ENCODE measurements around the gene GOLGA1. TPM values are rescaled to one million over a fixed set of nuclear protein-coding genes. Genes with fewer than 3 reads are reported as not detected.

GOLGA1 gene
- total RNA-seq, 1 experiment from 2014 or later: 22.8 TPM

- H3K36me3 Mint-ChIP-seq (ENCODE audit: insufficient read depth, unreplicated experiment): peaks cover 52% of the 10 kb centered on the region
- H3K27me3 Mint-ChIP-seq (ENCODE audit: insufficient read depth, unreplicated experiment): no peaks in the 10 kb centered on the region
- ChIA-PET POLR2A (interaction anchor here (0.6 to 2.4 kb wide), 9 partner anchors 8 to 415 kb away, joined by 3 to 12 read pairs (median 4); partner anchors contain the start of genes NR6A1 and SCAI), CTCF (interaction anchor here (0.8 to 1.7 kb wide), 6 partner anchors 15 to 265 kb away, joined by 3 to 7 read pairs (median 4); partner anchors contain the start of genes OLFML2A, SCAI and WDR38)
- no peak for DNase-seq (ENCODE audit: unreplicated experiment)
- H3K9me3 Mint-ChIP-seq (ENCODE audit: unreplicated experiment): no peaks in the 10 kb centered on the region
- peaks cover under 1% of the 10 kb centered on the region for H3K4me1 Mint-ChIP-seq (ENCODE audit: insufficient read depth, unreplicated experiment)
- no peak overlapping the region for H3K4me3 Mint-ChIP-seq (ENCODE audit: unreplicated experiment)
- no peak for TF ChIP-seq CTCF (IDR thresholded peaks at IDR 0.05; ENCODE audit: unreplicated experiment)
- BruUV-seq (replicated peaks): no TSS peak
- intact Hi-C loops (cut with micrococcal nuclease): no loop called here
- no peak overlapping the region for H3K27ac Mint-ChIP-seq (ENCODE audit: low read depth, unreplicated experiment)
These were observed 62.4 kb downstream of the GOLGA1 start for GRCh38 chr9:124878518-124878917.

GRCh38 chr9:124878021-124878420, 62.9 kb downstream of the GOLGA1 start:
- H3K4me3 Mint-ChIP-seq (ENCODE audit: unreplicated experiment): no peak overlapping the region
- DNase-seq (ENCODE audit: unreplicated experiment): no peak
- ChIA-PET CTCF (interaction anchor here (0.7 to 1.7 kb wide), 6 partner anchors 16 to 265 kb away, joined by 3 to 7 read pairs (median 4); partner anchors contain the start of genes OLFML2A, SCAI and WDR38), POLR2A (interaction anchor here (0.6 to 2.4 kb wide), 11 partner anchors 8 to 415 kb away, joined by 3 to 12 read pairs (median 4); partner anchors contain the start of genes NR6A1 and SCAI)
- H3K36me3 Mint-ChIP-seq (ENCODE audit: insufficient read depth, unreplicated experiment): peaks cover 50% of the 10 kb centered on the region
- BruUV-seq (replicated peaks): no TSS peak
- H3K9me3 Mint-ChIP-seq (ENCODE audit: unreplicated experiment): no peaks in the 10 kb centered on the region
- intact Hi-C loops (cut with micrococcal nuclease): no loop called here
- H3K27me3 Mint-ChIP-seq (ENCODE audit: insufficient read depth, unreplicated experiment): no peaks in the 10 kb centered on the region
- TF ChIP-seq CTCF (IDR thresholded peaks at IDR 0.05; ENCODE audit: unreplicated experiment): no peak
- H3K27ac Mint-ChIP-seq (ENCODE audit: low read depth, unreplicated experiment): no peak overlapping the region
- H3K4me1 Mint-ChIP-seq (ENCODE audit: insufficient read depth, unreplicated experiment): peaks cover 6% of the 10 kb centered on the region

GRCh38 chr9:124877021-124877782, 63.7 kb downstream of the GOLGA1 start:
- no peaks in the 10 kb centered on the region for H3K9me3 Mint-ChIP-seq (ENCODE audit: unreplicated experiment)
- BruUV-seq (replicated peaks): TSS peak; percentile 43
- intact Hi-C loops (cut with micrococcal nuclease): no loop called here
- no peak overlapping the region for H3K27ac Mint-ChIP-seq (ENCODE audit: low read depth, unreplicated experiment)
- TF ChIP-seq CTCF (IDR thresholded peaks at IDR 0.05; ENCODE audit: unreplicated experiment): no peak
- H3K36me3 Mint-ChIP-seq (ENCODE audit: insufficient read depth, unreplicated experiment): peaks cover 50% of the 10 kb centered on the region
- no peaks in the 10 kb centered on the region for H3K27me3 Mint-ChIP-seq (ENCODE audit: insufficient read depth, unreplicated experiment)
- ChIA-PET CTCF (interaction anchor here (0.7 to 1.7 kb wide), 4 partner anchors 17 to 115 kb away, joined by 3 to 7 read pairs (median 6); partner anchors contain the start of gene WDR38), POLR2A (interaction anchor here (0.5 to 2.4 kb wide), 9 partner anchors 8 to 831 kb away, joined by 3 to 12 read pairs (median 4); partner anchors contain the start of gene SCAI)
- DNase-seq (ENCODE audit: unreplicated experiment): no peak
- no peak overlapping the region for H3K4me3 Mint-ChIP-seq (ENCODE audit: unreplicated experiment)
- H3K4me1 Mint-ChIP-seq (ENCODE audit: insufficient read depth, unreplicated experiment): peaks cover 13% of the 10 kb centered on the region

GRCh38 chr9:124875501-124875900, 65.4 kb downstream of the GOLGA1 start:
- Mint-ChIP-seq H3K4me3 (ENCODE audit: unreplicated experiment) (no peak overlapping the region), H3K27ac (ENCODE audit: low read depth, unreplicated experiment) (no peak overlapping the region), H3K36me3 (ENCODE audit: insufficient read depth, unreplicated experiment) (peaks cover 50% of the 10 kb centered on the region), H3K27me3 (ENCODE audit: insufficient read depth, unreplicated experiment) (no peaks in the 10 kb centered on the region), H3K9me3 (ENCODE audit: unreplicated experiment) (no peaks in the 10 kb centered on the region), H3K4me1 (ENCODE audit: insufficient read depth, unreplicated experiment) (peaks cover 26% of the 10 kb centered on the region)
- no peak for TF ChIP-seq CTCF (IDR thresholded peaks at IDR 0.05; ENCODE audit: unreplicated experiment)
- no peak for DNase-seq (ENCODE audit: unreplicated experiment)
- intact Hi-C loops (cut with micrococcal nuclease): no loop called here
- BruUV-seq (replicated peaks): no TSS peak
- POLR2A ChIA-PET: no interaction called here
- CTCF ChIA-PET: interaction anchor here (0.6 to 1.2 kb wide), 6 partner anchors 19 to 513 kb away, joined by 3 to 6 read pairs (median 4); no protein-coding TSS in a partner anchor

Data from MCF 10A (cell line).